PC-3 (cell line): ENCODE results near the gene STARD7. TPM values are rescaled to one million over a fixed set of nuclear protein-coding genes. Genes with fewer than 3 reads are reported as not detected.

Source experiments
- ATAC-seq: fragments of 200-7000 bp; cut with Tn5 transposase; 2 replicates; pipeline ENCODE4 v1.9.1; 2020; ENCODE audit warnings: mild to moderate bottlenecking, moderate library complexity
- BruUV-seq: library from RNA; stranded (reverse); fragments of 400-500 nt; replicated peaks from 2 replicates; lab custom pipeline; 2021; lab: Mats Ljungman, UMichigan
- CTCF ChIA-PET: fragments of 300-600 bp; sonication (Branson Sonifier 250); formaldehyde crosslinking; loops from one replicate; lab custom pipeline; 2022; ENCODE audit warnings: antibody characterized with exemption; lab: Charles Lee
- POLR2A ChIA-PET: fragments of 300-600 bp; sonication (Branson Sonifier 250); formaldehyde crosslinking; loops from one replicate; lab custom pipeline; 2022; ENCODE audit warnings: antibody characterized with exemption; ENCODE audit not compliant: unreplicated experiment; lab: Charles Lee
- DNase-seq: peaks from one replicate; pipeline ENCODE4 v3.0.0-alpha.2; 2015
- H2AFZ ChIP-seq: fragments of 300-600 bp; sonication (generic); 2 replicates; pipeline ENCODE4 v1.6.0; 2016; ENCODE audit warnings: antibody characterized with exemption, low read length
- H3F3A ChIP-seq: fragments of 300-600 bp; sonication (generic); one replicate; pipeline ENCODE4 v1.6.0; 2017; ENCODE audit warnings: antibody characterized with exemption, low read length, control low read depth, mild to moderate bottlenecking; ENCODE audit not compliant: unreplicated experiment
- H3K27ac ChIP-seq: fragments of 300-600 bp; sonication (generic); 2 replicates; pipeline ENCODE4 v1.5.1; 2016; ENCODE audit warnings: mild to moderate bottlenecking, low read length
- H3K27me3 ChIP-seq: fragments of 300-600 bp; sonication (generic); 2 replicates; pipeline ENCODE4 v1.6.1; 2016; ENCODE audit warnings: low read length, mixed read lengths
- H3K36me3 ChIP-seq: fragments of 300-600 bp; sonication (generic); 2 replicates; pipeline ENCODE4 v1.6.1; 2016; ENCODE audit warnings: low read depth, mixed run types, low read length, mixed read lengths
- H3K4me1 ChIP-seq: fragments of 300-600 bp; sonication (generic); 2 replicates; pipeline ENCODE4 v1.5.1; 2016; ENCODE audit warnings: low read length; ENCODE audit not compliant: insufficient read depth
- H3K4me2 ChIP-seq: fragments of 300-600 bp; sonication (generic); 2 replicates; pipeline ENCODE4 v1.6.0; 2016; ENCODE audit warnings: low read length
- H3K4me3 ChIP-seq: fragments of 300-600 bp; sonication (generic); 2 replicates; pipeline ENCODE4 v1.5.1; 2016; ENCODE audit warnings: mild to moderate bottlenecking, low read length, mixed read lengths
- H3K79me2 ChIP-seq: fragments of 300-600 bp; sonication (generic); 2 replicates; pipeline ENCODE4 v1.6.1; 2017; ENCODE audit warnings: low read length, mixed read lengths
- H3K9ac ChIP-seq: fragments of 300-600 bp; sonication (generic); 2 replicates; pipeline ENCODE4 v1.6.0; 2016; ENCODE audit warnings: mild to moderate bottlenecking, low read length
- H3K9me2 ChIP-seq: fragments of 300-600 bp; sonication (generic); replicated peaks from 2 replicates; pipeline ENCODE4 v1.6.1; 2016; ENCODE audit warnings: mixed run types, low read length, mixed read lengths
- H3K9me3 ChIP-seq: fragments of 300-600 bp; sonication (generic); 2 replicates; pipeline ENCODE4 v1.6.1; 2016; ENCODE audit warnings: low read length, mixed read lengths
- H4K20me1 ChIP-seq: fragments of 300-600 bp; sonication (generic); 2 replicates; pipeline ENCODE4 v1.6.1; 2016; ENCODE audit warnings: low read length, mixed read lengths
- EZH2 ChIP-seq: fragments of 300-600 bp; sonication (generic); IDR thresholded peaks from one replicate; pipeline ENCODE4 v1.6.1; 2017; ENCODE audit warnings: antibody characterized with exemption, mild to moderate bottlenecking, low read length; ENCODE audit not compliant: unreplicated experiment
- EZH2phosphoT487 ChIP-seq: fragments of 300-600 bp; sonication (generic); IDR thresholded peaks from 2 replicates; pipeline ENCODE4 v1.6.1; 2018; ENCODE audit warnings: mild to moderate bottlenecking, antibody characterized with exemption, low read length, borderline replicate concordance
- intact Hi-C: fragments of 100-400 bp; cut with micrococcal nuclease; formaldehyde crosslinking; loops from 2 replicates; pipeline ENCODE4 v1.9.0; 2023
- total RNA-seq: library from RNA; depleted of rRNA; stranded (reverse); fragments of >200 nt; gene quantifications from 2 replicates; pipeline ENCODE4 v1.2.3, GENCODE V29; 2014
- TF ChIP-seq, protein P1 (sequence below): fragments of 300-600 bp; sonication (generic); conservative IDR thresholded peaks from 2 replicates; pipeline ENCODE4 v1.5.1; 2017; ENCODE audit warnings: antibody characterized with exemption, low read depth, mild to moderate bottlenecking, low read length

STARD7 gene
- total RNA-seq, 1 experiment from 2014 or later = 169 TPM

DNA sequence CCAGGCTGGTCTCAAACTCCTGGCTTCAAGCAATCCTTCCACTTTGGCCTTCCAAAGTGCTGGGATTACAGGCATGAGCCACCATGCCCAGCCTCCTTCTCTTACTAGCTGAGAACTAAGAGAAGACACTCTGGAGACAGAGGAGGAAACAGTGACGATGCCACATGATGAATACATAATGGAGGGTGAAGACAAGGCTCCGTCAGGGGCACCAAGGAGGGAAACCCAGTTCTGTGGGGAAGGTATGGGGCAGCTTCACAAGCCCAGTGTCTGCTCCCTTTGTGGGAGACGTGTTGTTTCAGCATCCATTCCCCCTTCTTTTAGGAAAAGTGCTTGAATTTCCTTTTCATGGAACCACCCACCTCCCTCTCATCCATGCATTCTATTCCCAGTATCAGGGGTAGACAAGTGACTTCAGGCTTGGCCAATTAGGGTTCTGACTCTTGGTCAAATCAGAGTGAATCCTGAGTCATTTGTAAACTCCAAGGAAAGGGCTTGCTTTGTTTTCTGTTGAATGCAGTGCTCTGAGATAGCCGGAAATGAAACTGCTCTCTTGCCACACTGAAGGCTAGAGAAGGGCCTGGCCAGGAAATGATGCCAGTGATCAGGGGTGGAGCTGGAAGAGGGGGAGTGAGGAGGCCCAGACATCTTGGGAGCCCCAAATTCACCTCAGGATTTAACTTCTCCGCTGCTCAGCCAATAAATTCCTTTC lies 33.4 kb upstream of the STARD7 start:
- peaks cover 8% of the 10 kb centered on the region; the same call in 1 of the 2 replicates for H3K4me1 ChIP-seq
- H3K27me3 ChIP-seq = no peaks in the 10 kb centered on the region
- H3K9ac ChIP-seq = no peak overlapping the region
- H3K4me3 ChIP-seq = no peak overlapping the region
- H2AFZ ChIP-seq = no peak overlapping the region
- ChIA-PET POLR2A (no interaction called here), CTCF (no interaction called here)
- H3K9me2 ChIP-seq = no peaks in the 10 kb centered on the region
- no peaks in the 10 kb centered on the region for H4K20me1 ChIP-seq
- ATAC-seq (peak; percentile 88), DNase-seq (peak; percentile 67)
- no peaks in the 10 kb centered on the region for H3K36me3 ChIP-seq
- H3K27ac ChIP-seq = peak overlapping the region; percentile 41
- no peak overlapping the region for H3K4me2 ChIP-seq
- no peaks in the 10 kb centered on the region for H3K79me2 ChIP-seq
- no peaks in the 10 kb centered on the region for H3K9me3 ChIP-seq
- BruUV-seq = no TSS peak
- TF ChIP-seq EZH2 (no peak), EZH2phosphoT487 (no peak)
- TF ChIP-seq, protein P1, sequence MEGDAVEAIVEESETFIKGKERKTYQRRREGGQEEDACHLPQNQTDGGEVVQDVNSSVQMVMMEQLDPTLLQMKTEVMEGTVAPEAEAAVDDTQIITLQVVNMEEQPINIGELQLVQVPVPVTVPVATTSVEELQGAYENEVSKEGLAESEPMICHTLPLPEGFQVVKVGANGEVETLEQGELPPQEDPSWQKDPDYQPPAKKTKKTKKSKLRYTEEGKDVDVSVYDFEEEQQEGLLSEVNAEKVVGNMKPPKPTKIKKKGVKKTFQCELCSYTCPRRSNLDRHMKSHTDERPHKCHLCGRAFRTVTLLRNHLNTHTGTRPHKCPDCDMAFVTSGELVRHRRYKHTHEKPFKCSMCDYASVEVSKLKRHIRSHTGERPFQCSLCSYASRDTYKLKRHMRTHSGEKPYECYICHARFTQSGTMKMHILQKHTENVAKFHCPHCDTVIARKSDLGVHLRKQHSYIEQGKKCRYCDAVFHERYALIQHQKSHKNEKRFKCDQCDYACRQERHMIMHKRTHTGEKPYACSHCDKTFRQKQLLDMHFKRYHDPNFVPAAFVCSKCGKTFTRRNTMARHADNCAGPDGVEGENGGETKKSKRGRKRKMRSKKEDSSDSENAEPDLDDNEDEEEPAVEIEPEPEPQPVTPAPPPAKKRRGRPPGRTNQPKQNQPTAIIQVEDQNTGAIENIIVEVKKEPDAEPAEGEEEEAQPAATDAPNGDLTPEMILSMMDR = no peak
- intact Hi-C loops = no loop called here
- H3F3A ChIP-seq = no peaks in the 10 kb centered on the region

DNA sequence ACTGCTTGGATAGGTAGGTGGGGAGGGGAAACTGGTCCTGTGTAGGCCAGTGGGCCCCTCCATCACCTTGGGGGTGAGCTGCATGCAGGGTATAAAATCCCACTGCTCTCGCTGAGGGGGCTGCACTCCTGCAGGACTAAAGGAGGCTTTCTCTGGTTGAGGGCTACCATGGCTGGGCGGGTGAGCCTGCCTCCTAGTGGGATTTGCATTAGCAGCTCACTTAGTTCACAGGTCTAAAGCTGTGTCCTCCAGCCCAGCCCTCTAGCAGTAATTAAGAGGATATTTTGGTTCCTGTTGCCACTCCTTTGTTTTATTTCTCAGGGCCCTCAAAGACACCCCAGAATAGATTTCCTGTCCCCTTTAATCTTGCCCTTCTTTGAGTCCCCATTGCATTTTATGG lies 32.6 kb upstream of the STARD7 start:
- Histone ChIP-seq H3K4me1 (peaks cover 8% of the 10 kb centered on the region; the same call in 1 of the 2 replicates), H3K4me2 (no peak overlapping the region), H3K27ac (no peak overlapping the region), H3K36me3 (no peaks in the 10 kb centered on the region), H3K4me3 (no peak overlapping the region), H3F3A (no peaks in the 10 kb centered on the region), H3K79me2 (no peaks in the 10 kb centered on the region), H2AFZ (no peak overlapping the region), H4K20me1 (no peaks in the 10 kb centered on the region), H3K9me3 (no peaks in the 10 kb centered on the region), H3K9ac (no peak overlapping the region), H3K27me3 (no peaks in the 10 kb centered on the region), H3K9me2 (no peaks in the 10 kb centered on the region)
- ChIA-PET POLR2A (no interaction called here), CTCF (no interaction called here)
- DNase-seq (no peak), ATAC-seq (no peak)
- TF ChIP-seq EZH2phosphoT487 (no peak), EZH2 (no peak)
- TF ChIP-seq, protein P1 = no peak
- BruUV-seq = no TSS peak
- intact Hi-C loops = no loop called here

DNA sequence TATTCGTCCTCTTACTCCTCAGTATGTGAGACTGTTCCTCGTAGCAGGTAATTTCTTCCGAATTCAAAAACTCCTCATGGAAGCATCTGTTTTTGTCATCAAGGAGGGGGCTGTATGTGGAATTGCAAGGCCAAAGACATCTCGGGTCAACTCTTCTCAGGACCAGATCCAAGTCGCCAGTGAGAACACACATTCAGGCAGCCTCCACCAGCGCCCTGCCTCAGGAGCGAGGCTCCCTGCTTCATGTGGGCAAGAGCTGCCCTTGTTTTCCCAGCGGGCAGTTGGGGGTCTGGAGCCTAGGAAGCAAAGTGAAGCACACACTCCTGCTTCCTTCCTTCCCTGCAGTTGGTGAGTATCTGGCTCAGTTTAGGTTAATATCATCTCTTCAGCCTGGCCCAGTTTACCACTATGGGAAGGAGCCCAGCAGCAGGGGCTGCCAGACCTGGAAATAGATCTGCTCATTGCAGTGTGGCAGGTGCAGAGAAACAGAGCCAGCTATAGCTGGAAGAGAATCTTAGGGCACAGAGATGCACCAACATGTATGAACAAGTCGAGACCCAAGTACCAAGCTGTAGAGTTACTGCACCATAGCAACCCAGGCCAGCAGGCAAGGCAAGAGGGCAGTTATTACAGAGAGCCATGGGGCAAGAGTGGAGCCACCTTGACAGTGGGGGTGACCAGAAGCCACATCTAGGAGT lies 31.9 kb upstream of the STARD7 start:
- H3K9me2 ChIP-seq = no peaks in the 10 kb centered on the region
- intact Hi-C loops = no loop called here
- H3K27me3 ChIP-seq = no peaks in the 10 kb centered on the region
- H4K20me1 ChIP-seq = no peaks in the 10 kb centered on the region
- DNase-seq (no peak), ATAC-seq (no peak)
- no peak overlapping the region for H3K27ac ChIP-seq
- no TSS peak for BruUV-seq
- no peak overlapping the region for H3K4me3 ChIP-seq
- POLR2A ChIA-PET = no interaction called here
- H3K9ac ChIP-seq = no peak overlapping the region
- no peak overlapping the region for H3K4me2 ChIP-seq
- peaks cover 8% of the 10 kb centered on the region; the same call in 1 of the 2 replicates for H3K4me1 ChIP-seq
- CTCF ChIA-PET = no interaction called here
- no peaks in the 10 kb centered on the region for H3K79me2 ChIP-seq
- TF ChIP-seq, protein P1 = no peak
- H2AFZ ChIP-seq = no peak overlapping the region
- no peaks in the 10 kb centered on the region for H3F3A ChIP-seq
- H3K9me3 ChIP-seq = no peaks in the 10 kb centered on the region
- no peaks in the 10 kb centered on the region for H3K36me3 ChIP-seq
